NCI-H2029 (cell line): ENCODE results near the gene PCARE.
"Not testable (repeated sequence)": the region's sequence is repeated elsewhere in the genome, so short reads cannot be mapped to it uniquely, and the experiment has no call there.

Experiments
- DNase-seq: peaks from one replicate; lab custom pipeline; 2025; lab: John Stamatoyannopoulos, UW

Gene PCARE

DNA sequence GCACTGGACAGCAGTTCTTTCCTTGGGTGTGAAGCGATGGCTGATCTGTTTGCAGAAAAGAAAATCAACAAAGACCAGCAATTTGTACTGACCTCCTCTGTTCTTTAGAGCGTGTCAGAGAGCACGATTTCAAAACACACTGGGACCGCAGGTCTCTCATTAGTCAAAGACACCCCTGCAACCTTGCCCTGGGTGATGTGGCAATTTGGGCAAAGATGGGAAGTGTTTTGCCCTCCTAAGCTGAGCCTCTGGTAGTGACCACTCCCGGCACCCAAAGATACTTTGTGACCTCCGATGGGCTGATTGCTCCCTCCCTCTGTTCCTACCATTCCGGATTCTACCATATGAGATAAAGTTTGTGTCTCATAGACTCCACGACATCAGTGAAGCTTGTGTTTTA is 22.6 kb upstream of the PCARE start:
- no peak for DNase-seq

DNA sequence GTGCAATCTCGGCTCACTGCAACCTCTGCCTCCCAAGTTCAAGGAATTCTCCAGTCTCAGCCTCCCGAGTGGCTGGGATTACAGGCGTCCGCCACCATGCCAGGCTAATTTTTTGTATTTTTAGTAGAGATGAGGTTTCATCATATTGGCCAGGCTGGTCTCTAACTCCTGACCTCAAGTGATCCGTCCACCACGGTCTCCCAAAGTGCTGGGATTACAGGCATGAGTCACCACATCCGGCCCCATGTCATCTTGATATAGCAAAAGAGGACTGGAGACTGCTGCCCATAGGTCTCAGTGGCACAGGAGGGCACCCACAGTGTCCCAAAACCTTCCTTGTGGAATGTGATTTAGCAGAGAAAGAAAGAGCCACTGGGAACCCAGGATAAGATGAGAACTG is 16.0 kb upstream of the PCARE start:
- not testable (repeated sequence) for DNase-seq

DNA sequence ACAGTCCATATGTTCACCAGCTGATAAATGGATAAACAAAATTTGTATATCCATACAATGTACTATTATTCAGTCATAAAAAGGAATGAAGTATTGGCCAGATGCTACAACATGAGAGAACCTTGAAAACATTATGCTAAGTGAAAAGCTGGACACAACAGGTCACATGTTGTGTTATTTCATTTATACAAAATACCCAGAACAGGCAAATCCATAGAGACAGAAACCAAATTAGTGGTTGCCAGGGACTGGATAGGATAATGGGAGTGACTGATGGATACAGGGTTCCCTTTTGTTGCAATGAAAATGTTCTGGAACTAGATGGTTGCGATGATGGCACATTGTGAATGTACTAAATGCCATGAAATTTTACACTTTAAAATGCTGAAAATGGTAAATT is 10.2 kb upstream of the PCARE start:
- DNase-seq = no peak

DNA sequence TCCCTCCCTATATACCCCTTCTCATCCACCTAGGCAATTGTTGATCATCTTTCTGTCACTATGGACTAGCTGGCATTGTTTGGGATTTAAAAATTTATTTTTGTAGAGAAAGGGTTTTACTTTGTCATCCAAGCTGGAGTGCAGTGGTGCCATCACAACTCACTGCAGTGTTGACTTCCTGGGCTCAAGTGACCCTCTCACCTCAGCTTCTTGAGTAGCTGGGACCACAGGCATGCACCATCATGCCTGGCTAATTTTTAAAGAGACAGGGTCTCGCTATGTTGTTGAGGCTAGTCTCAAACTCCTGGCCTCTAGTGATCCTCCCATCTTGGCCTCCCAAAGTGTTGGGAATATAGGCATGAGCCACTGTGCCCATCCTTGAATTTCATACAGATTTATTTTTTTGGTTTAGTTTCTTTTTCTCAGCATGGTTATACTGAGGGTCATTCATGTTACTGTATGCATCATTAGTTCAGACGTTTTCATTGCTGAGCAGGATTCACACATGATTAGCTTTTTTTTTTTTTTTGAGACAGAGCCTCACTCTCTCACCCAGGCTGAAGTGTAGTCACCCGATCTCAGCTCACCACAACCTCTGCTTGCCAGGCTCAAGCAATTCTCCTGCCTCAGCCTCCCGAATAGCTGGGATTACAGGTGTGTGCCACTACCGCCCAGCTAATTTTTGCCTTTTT is 8.6 kb upstream of the PCARE start:
- DNase-seq = no peak

DNA sequence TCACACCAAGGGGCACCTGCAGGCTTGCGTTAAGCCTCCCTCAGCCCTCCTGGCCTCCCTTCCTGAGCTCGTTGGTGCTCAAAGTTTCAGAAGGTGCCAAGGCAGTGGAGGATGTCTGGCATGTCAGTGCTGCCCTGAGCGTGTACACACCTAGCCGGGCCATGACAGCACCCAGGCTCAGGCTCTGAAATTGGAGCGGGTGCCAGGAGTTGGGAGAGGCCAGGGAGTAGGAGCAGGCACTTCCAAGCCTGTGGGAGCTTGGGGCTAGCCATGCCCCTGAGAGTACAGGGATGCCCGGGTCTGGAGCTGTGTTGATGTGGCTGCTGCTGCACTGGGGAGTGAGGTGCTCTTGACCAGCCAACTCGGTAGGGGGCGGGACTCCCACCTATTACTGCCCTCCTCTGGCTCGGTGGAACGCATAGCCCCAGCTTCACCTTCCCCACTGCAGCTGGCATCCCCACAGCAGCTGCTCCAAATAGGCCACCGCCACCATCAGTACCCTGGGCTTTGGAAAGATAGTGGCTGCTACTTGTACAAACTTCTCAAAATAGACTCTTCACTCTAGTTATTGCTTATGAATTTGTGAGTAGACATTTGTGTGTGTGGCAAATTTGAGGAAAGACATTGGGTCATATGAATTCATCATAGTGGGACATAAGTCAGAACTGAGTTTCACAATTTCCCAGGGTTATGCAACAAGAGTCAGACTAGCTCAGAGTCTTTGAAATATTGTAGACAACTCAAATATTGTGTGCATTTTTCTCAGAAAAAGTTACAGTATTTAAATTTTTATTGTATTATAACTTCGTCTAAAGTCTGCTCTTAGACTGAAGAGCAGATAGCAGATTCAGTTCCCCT is 6.8 kb upstream of the PCARE start:
- DNase-seq = no peak

DNA sequence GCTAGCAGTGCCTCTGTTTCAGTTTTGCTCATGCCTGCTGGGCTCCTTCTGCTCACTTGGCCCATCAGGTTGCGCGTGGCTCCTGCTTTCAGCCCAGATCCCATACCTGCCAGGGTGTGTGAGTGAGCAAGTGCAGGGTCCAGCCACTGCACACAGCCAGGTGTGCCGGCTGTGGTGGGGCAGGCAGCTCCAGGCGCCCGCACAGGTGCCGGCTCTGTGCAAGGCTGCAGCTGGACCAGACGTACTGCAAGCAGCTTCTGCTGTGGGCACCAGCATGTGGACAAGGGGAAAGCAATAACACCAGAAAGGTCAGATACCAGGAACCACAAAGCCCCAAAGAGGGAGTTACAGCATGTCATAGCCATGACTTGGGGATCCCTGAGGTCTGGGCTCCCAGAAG is 5.6 kb upstream of the PCARE start:
- no peak for DNase-seq

DNA sequence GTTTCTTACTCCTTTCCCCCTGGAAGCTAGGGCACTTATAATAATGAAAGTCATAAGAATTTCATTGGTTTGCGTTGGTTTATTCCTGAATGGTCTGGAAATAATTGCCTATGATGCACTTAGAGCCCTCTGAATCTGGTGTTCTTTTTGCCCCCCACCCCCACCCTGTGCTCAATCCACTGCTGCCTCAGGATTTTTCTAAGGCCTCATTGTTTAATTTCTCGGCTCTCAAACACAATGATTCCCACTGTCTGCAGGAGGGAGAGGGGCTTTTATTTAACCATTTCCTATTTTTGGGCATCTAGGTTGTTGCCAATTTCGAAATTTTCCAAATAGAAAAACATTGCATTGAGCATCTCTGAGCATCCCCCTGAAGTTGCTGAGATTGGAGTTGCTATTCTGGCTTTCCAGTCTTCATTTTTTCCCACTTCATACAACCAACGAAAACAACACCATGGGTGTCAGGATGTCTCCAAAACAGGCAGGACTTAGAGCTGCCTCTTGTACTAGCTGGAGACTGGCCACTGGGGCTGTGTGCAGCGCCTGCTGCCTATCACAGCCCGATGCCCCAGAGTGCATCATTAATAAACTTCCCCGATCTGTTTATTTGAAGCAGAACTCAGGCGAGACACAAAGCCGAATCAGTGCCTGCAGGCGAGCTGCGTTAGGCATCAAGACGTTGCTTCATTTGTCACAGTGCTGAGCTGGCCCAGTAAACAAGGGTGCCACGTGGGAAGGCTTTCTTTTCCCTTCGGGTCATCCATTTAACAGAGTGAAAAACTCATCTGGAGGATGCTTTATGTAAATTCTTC is 1.8 kb upstream of the PCARE start:
- no peak for DNase-seq

DNA sequence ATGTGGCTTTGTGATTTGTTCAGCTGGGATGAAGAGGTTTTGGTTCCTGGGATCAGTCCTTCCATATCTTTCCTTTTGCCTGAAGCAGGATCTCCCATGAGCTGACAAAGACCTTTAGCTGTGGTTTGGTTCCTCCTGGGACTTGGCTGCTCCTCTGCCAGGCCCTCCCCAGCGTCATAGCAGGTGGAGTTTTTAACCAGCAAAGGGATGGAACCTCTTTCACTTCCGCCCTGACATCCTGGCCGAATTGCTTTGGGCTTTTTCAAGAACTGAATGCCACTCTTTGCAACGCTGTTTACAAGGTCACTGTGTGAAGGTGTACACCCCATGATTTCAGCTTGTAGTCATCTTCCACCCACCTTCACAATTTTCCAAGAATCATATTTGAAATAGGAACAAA is 390 bp downstream of the PCARE start:
- no peak for DNase-seq

DNA sequence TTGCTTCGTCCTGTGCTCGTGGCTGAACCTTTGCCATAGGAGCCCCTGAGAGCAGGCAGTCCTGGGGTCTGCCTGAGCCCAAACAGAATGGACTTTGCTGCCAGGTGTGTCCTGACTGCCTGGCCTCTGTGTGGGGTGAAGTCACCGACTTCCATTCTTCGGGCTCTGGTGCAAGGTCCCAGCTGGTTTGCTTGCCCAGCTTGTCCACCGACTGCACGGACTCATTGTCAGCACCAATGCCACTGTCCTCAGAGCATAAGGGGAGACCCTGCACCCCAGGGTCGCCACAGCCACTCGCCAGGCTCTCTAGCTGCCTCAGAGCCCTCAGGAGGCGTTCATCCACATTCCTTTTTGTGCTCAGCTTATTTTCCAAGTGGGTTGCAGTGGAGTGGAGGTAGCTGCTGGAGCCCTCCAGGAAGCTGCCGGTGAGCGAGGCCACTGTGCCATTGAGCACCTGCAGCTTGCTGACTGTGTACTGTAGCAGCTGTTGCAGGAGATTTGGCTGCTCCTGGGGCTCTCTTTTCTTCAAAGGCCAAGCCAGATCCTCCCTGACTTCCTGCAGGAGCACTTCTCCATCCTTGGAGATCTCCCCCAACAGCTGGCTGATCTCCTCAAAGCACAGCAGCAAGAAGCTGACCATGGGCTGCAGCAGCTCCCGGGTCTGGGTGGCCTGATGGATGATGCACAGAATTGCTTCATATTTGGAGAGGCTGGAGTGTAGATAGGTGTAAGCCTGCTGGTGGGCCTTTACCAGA is 1.2 kb downstream of the PCARE start:
- no peak for DNase-seq

DNA sequence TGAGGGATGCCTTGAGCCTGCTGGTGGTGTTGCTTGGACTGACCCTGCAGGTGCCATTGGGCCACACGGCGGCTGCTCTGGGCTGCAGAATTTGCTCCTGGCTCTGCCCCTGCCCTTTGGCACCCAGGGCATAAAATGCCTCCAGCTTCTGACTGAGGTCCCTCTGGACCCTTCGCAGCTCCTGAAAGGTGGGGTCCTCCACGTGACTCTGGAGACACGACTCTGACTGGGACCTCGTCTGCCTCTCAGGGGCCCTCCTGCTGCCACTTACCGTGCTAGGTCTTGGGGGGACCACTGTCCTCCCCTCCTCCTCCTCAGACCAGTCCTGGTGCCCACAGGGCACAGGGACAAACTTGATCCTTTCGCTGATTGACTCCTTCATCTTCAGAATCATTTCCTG is 2.1 kb downstream of the PCARE start:
- no peak for DNase-seq

DNA sequence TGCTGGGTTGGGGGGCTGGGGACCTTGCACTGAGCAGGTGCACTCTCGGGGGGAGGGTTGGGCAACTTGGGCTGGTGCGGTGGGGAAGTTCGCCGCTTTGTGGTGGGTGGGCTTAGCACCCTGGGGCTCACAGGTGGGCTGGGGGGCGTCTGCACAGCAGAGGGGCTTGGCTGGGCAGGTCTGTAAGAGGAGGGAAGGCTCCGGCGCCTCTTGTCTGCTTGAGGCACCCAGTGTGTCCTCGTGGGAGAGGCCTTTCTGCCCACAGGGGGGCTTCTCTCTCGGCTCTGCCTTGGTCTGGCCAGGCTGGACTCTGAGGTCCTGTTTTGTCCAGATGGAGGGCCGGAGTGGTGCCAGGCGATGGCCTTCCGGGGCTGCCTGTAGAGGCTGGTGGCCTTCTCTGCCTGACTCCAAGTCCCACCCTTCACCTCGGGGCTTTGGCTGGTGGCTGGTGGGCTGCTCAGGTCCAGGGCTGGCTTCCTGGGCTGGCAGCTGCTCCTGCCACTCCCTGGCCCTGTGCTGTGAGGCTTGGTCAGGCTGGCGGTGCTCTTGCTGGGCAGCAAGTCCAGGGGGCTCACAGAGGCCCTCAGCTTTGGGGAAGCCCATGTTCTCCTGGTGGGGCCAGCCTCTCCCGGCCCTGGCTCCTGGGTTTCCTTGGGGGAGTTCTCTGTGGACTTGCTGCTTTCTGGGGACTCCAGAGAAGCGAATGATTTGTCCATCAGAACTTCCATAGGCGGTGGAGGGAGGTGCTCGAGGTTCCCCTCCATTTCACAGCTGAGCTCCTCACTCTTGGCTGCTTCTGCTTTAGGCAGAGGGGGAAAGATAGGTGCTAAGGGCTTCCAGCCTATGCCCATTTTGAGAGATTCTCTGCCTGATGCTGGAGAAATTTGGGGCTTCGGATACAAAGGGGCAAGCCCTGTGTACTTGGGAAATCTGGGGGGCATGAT is 3.0 kb downstream of the PCARE start:
- no peak for DNase-seq

DNA sequence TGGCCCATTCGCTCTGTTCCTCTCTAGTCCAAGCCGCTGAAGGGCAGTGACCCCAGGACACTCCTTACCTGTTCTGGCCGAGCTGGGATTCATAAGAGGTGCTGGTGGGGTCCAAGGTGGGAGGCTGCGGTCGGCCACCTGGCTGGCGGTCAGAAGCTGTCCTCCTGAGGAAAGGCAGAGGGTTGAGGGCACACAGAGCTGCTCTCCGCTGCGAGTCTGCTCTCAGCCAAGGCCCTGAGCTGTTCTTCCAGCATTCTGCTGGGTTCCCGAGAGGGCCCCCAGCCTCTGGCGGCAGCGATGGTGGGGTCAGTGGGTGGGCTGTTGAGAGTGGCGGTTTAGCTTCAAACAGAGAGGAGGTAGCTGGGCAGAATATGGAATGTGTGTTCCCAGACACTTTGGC is 3.8 kb downstream of the PCARE start:
- no peak for DNase-seq

DNA sequence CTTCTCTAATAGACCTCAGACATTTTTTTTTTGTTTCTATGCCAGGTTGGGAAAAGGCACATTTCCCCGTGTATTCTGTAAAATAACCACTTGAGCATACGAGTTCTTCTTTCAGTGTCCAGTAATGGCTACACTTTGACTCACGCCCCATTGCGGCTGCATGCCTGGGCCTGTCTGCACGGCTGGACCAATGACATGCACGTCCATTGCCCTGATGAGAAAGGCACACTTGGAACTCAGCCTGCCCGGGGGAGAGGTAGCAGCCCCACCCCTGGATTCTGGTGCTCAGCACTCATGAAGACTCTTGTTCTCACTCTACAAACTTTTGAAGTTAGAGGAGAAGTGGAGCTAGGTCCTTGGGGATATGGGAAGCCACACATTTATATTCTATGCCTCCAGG is 5.8 kb downstream of the PCARE start:
- DNase-seq = no peak

DNA sequence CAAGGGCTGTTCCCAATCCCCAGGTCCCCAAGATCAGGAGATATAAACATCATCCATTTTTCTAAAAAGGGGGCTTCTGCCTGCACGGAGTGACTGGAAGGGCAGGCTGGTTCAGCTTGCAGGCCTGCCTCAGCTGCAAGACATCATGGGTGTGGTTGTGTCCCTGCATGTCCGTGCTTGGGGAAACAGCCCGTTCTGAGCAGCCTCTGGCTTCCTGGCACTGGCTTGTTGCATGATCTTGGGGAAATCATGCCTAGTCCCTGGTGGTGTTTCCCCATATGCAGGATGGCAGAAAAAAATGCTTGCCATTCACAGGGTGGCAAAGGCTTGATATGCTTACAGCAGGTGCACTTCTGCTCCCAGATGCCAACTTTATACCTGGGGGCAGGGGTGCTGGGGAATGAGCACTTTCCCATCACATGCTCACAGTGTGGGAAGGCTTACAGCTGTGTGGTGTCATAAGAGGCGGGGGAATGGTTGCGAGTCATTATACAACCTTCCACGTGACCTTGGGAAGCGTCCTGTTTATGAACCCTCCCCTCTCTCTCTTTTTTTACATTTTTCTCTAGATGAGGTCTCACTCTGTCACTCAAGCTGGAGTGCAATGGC is 7.2 kb downstream of the PCARE start:
- no peak for DNase-seq

DNA sequence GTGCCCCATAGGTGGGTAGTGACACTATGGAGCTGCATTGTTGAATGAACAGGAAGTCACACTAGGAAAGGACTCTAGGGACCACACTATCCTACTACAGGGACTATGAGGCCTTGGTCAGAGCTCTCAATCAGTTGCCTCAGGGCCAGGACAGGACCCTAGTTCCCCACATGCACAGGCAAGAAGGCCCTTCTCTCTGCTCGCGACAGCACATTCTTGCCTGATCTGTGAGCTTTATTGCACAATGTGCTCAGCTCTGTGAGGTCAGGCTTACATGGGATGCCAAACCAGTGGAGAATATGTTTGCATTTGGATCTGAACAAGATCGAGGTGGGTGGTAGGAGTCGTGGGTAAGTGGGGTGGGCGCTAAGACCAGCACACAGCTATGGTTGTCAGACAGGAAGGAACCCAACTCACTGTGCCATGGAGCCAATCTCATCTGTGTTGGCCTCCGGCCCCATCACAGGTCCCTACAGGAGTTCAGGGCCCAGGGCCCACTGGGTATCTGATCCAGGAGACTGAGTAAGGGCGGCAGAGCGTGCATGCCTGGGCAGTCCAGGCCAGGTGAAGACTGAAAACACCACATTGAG is 8.0 kb downstream of the PCARE start:
- no peak for DNase-seq

DNA sequence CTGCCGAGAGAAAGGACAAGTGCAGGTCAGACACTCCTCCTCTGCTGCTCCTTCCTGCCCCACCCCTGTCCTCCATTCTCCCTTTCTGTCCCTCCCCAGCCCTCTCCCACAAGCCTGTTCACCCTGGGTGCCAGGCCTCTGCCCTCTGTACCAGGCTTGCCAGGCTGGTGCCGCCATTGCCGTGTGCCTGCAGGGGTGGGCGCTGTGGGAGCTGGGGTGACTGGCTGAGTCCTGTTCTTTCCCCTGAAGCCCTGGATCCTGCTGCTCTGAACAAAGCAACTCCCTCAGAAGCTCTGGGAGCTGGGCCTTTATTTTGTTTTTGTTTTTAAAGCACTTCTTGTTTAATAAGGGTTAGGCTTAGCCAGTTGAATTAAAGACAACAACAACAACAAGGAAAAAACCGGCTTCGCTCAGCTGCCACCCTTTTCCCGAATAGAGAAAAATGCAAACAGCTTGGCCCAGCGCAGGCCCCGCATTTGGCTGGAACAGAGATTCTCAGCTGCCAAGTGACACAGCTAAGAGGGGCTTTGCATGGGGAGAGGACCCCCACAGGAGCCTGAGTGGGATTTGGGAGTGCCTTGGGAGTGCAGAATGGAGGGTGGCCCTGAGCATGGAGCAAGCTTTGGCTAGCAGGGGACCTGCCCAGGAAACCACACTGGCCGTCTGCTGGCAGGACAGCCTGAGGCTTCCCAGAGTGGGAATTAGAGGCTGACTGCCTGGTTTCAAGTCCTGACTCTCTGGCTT is 9.1 kb downstream of the PCARE start:
- DNase-seq = no peak

DNA sequence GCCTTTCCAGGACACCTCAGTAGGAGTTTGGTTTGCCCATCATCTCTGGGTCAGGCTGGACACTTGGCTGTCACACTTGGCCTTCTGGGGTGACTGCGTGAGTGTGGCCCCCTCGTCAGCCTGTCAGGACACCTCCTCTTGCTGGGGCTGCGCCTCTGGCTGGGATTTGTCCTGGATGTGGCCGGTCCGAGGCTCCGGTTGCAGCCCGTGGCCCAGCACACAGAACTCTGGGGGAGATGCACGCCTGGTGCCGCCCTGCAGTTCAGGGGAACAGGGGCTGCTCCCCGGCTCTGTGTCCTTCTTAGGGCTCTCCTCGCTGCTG is 9.6 kb downstream of the PCARE start:
- no peak for DNase-seq

DNA sequence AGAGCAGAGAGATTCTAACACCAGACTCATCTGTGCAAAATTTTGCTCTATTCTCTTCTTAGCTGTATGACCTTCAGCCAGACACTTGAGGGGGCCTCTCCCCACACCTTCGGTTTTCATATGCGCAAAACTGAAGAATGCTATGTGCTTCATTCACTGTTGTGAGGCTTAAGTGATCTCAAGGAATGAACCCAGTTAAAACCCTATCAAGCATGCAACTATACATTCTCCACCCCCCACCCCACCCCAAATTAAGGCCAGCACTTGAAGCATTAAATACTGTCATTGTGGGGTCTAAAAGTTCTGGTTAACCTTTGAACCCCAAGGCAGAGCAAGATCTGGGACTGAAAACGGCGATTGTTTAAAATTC is 10.0 kb downstream of the PCARE start:
- DNase-seq = no peak

DNA sequence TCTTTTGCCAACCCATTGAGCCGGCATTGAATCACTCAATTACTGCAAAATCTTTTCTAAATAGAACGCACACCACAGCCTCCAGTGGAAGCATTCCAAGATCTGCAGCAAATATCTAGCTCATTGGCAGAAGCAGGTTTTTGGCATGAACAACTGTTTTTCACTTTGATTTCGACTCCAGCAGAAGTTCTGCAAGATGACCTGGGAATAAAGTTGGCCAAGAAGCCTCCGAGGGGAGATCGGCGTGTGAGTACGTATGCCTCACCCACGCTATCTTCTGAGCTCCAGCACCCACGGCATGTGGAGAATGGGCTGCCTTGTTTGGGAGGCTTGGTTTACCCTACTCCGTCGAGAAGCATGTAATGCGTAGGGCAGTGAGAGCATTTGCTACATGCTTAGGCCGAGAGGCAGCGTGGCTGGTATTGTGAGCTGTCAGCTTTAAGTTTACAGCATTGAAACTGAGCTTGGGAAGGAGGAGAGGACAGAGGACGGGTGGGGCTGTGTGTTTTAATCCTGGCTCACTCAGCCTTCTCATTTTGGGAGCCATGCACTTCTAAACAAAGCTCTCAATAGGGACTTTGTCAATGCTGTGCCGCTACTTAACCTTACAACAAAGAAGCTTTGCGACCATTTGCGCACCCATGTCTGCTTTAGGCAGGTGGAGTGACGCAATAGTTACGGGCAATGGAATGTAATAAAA is 10.5 kb downstream of the PCARE start:
- no peak for DNase-seq
